ENCODE measurements around the gene FOXA1. TPM values are rescaled to one million over a fixed set of nuclear protein-coding genes. Genes with fewer than 3 reads are reported as not detected.

The FOXA1 gene
- total RNA-seq (2022; extraction: Qiagen RNA extraction; ENCODE audit: low read depth) = 6.8 to 12.4 TPM (median 10.6 TPM) in 5 replicates

GRCh38 chr14:37594971-37595808, at the start of gene FOXA1, which contains the start of gene TTC6:
Gene FOXA1 (minus strand): TSS chr14:37595249. CDS start chr14:37594972, 277 bp downstream.
Gene TTC6 (plus strand): TSS chr14:37595629. CDS start chr14:37622065, 26,436 bp downstream.

Other genes with a start within 250 kb of the FOXA1 start
- 0.11 to 0.54 TPM (median 0.44 TPM) in 5 replicates for gene TTC6, start 380 bp upstream of the FOXA1 start, total RNA-seq (2022; extraction: Qiagen RNA extraction; ENCODE audit: low read depth)